Amniotic epithelial cell (primary cell): ENCODE data around the gene GPR161.
"Not testable (repeated sequence)": the region's sequence is repeated elsewhere in the genome, so short reads cannot be mapped to it uniquely, and the experiment has no call there.

Experiments used
- DNase-seq: peaks from one replicate; pipeline ENCODE4 v3.0.0-alpha.2; 2010; ENCODE audit warnings: low read depth

Gene GPR161

DNA sequence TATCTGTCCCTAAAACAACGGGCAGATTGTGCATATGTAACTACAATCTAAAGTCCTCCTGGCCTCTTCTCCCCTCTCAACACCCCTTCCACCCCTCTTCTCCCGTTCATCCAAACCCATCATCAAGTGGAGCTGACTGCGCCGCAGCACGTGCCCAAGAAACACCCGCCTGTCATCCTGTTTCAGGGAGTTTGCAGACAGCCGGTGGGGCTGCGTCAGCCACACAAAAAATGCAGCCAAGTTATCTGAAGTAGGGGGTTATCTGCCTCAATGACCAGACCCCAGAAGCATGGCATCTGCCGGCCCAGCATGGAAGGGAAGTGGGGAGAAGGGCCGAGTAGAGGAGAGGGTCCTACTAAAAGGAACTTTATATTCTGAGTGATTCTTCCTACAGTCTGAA, 49.0 kb downstream of the GPR161 start:
- no peak for DNase-seq

DNA sequence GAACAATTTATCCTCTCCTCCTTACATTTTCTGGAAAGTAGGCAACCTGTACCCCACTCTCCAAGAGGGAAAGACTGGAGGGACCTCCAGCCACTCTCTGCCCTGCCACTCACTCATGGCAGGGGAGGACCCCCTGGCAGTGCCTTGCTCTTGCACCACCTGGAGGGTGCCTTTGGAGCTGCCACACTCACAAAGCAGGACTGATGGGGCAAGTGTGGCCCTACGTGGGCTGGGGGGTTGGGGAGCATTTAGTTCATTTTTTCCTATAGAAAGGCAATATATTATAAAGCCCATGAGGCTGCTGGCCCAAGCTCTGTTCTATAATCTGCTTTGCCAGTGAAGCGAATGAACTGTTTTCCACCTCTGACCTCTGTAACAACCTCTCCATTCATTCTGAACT, 50.3 kb downstream of the GPR161 start:
- no peak for DNase-seq

DNA sequence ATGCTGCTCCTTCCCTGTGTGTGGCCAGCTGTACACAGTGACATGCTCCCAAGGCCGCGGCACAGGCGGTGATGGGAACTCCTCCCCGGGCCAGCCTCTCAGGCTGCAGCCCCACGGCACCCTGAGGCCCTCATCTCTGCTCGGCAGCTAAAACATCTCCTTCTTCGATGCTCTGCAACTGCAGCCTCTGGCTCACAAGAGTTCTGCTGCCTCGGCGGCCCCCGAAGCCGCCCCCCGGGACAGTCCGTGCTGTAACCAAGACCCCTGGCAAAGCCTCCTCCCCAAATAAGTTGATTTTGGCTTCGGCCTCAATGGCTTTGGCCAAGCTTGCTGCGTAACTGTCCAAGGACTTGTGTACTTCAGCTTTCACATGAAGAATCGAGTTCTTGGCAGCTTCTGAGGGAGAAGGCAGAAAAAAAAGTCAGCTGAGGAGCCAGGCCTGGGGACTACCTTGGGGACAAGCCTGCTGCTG, 51.3 kb downstream of the GPR161 start:
- DNase-seq = no peak

DNA sequence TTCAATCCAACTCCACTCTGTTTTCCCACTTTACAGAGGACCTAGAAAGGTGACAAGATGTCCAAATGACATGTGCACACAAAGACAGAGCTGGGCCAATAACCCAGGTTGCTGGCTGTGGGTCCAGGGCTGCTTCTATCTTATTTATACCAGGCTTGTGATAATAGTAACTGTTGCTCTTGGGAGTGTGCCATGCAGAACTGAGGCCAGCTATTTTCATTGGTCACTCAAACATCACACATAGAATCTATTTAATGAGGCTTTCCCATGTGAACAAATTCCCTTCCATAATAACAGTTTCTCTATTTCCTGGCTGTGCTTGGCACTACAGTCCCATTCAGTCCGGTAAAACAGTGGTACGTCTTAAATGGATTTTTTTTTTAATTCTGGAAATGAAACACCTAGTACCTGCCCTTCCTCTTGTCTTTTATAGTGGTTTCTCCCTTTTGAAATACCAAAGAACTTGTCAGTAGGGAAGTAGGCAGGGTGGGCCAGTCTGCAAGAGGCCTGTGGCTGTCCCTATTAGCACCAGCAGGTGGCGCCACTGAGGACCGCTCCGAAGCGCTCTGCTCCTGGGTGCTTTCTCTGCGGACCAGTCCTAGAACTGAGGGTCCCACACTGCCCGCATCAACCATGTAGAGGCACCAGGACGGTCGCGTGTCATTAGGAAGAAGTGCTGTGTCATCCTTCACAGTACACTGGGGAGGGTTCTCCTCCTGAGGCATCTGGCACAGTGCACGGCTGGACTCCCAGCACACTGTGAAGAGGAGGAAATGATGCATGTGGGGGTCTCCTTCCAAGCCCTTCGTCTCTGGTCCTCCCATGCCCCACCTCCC, 52.1 kb downstream of the GPR161 start:
- DNase-seq = peak; percentile 16

DNA sequence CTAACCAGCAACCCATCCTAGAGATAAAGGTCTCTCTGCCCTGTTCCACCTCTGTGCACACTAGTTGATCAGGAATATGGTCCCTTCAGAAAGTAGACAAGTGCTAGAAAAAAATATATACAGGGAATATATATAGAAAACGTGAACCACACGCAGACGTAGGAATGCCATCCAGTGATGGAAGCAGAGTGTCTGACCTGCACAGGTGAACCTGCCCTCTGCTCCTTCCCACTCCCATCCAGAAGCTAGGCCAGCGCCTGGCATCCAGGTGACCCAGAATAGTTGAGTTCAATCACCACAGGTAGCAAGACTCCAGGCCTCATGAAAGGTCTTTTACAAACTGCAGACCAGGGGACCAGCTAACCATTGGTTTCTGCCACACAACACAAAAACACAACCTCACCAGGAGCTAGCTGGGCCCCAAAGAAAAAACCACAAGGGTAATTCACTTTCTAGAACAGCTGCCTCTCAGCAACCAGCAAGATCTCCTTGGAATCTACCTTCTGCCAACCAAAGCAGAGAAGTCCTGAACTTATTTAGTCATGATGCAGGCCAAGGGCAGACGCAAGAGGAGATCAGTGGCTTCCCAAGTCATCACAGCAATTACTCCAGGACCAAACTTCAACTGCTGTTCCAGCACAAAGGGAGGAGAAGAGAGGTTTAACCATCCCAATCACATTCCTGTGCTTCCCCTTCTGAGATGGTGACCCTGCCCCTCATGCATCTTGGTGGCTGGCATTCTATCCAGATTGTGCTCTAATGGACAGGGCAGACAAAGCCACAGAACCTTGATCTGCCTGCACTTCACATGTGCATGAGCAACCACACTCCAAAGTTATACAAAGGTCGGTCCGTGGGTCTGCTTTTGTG, 53.0 kb downstream of the GPR161 start:
- DNase-seq = no peak

DNA sequence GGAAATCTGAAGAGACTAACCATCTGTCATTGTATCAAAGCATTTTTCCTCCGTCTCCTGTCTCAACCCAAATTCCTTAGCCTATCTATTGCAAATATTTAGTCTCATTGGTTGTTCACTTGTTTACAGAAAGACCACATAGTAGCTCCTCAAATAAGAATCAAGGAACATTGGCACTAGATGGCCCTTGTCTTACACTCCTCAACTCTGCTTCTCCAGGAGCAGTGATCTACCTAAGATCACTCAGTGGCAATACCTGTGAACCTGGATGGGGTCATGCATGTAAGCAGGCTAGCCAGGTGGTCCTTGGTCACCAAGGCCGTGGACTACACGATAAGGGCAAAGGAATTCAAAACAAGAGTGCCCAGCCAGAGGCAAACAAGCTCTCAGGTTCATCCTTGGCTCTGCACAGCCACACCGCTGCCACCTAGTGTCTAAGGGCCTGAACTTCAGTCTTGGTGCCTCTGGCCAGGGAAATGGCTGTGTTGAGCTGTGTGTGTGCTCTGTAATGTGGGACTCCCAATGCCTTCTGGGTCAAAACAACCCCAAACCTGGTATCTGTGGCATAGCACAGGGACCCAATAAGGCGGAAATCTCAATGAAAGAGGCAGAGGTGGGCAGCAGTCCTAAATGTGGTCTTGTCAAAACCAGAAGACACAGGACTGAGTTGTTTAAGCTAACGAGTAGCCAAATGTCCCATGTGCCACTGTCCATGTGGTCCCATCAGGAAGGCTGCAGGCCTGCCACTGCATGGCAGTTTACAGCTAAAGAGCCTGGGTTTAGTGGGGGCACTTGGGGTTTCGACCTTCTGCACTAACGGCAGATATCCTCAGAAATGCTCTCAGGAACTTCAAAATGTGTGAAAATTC, 54.5 kb downstream of the GPR161 start:
- peak; percentile 71 for DNase-seq

DNA sequence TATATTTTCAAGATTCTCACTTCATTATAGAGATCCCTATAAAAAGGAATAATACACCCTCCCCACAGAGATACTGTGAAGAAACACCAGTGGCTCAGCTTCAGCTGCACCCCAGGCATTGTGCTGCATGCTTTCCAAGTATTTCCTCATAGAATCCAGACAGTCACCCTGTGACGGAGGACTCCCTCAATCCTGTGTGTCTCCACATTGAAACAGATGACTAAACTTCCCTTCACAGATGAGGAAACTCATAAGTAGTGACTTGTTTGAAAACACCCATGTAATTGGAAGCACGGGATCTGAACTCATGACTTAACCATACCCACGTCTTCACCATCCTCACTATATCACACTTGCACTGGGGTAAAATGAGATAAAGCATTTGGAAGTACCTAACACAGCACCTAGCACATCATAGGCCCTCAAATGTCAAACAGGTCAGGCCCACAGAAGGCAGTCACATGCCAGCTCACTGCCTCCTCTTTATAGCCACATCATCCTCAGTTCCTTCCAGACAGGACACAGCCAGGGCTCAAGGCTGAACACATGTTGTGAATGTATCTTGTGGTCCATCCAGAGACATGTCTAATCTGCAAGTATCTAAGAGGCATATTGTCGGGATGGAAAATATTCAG, 55.2 kb downstream of the GPR161 start:
- DNase-seq = peak; percentile 90

DNA sequence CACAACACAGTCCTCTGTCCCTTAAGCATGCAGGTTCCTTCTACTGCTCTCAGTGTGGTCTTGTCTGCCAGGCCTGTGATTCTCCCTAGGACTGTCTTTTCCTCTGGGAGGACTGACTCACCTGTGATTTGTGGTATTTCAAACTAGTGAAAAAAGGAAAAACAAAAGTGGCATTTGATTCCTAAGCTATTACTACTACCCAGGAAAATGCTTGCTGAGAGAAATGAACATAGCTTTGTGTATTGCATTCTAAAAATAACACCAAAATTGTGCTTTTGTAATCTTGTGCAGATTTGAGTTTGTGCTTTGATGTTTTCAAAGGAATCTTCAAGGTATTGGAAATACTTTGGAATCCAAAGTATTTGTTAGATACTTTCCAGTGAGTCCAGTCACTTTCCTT, 57.0 kb downstream of the GPR161 start:
- DNase-seq = peak; percentile 56

DNA sequence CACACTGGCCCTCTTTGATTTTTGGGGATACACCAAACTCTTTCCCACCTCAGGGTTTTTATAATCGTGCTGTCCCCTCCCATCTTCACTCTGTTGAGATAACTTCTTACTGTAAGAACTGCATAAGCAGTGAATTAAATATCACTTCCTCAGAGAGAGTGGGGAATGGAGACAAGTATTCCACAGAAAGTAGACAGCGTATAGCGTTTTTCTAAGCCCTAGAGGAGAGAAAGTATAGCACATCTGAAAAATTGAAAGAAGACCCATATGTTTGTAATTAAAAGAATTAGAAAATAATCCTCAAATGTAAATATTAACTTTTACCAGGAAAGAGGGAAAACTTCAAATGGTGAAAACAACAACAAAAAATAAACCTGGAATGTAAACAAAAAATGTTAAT, 67.3 kb downstream of the GPR161 start:
- no peak for DNase-seq

DNA sequence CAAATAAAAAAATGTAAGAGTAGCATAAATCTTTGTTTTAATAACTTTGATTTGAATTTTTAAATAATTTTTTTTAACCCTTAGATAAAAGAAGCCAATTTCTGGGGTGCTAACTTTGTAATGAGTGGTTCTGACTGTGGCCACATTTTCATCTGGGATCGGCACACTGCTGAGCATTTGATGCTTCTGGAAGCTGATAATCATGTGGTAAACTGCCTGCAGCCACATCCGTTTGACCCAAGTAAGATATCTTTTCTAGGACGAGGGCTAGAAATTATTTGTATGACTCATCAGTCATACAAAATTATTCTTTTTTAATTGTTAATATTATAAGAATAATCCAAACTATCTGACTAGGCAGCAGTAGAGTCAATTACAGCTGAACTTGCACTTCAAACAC, 71.2 kb downstream of the GPR161 start:
- peak; percentile 51 for DNase-seq

DNA sequence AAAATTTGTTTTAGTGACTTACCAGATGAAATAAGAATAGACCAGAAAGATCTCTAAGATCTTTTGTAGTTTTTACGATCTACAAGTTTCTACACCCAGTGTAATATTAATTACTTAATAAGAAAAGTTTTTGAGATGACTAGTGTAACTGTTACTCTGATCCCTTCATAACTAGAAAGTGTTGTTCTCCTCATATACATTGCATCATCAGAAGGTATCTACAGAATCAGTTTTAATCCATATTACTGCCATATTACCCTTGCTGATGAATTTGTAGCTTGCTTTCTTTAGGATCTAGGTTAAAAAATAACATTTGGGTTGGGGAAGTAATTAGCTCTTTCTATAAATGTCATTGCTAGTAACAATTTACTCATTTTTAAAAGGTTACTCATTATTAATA, 72.5 kb downstream of the GPR161 start:
- no peak for DNase-seq

DNA sequence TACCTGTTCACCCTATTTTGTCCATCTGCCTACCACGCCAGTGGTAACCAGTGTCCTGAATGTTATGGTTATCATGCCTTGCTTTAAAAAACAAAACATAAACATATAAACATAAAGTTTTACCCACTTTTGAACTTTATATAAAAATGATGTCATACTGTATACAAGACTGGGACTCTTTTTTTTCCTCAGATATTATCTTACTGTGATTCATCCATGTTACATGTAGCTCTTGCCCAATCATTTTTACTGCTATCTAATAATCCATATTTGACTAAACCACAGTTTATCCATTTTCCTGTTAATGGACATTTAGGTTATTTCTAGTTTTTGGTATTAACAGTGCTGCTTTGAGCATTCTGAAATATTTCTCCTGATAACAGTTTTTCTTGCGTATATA, 78.8 kb downstream of the GPR161 start:
- peak; percentile 48 for DNase-seq

DNA sequence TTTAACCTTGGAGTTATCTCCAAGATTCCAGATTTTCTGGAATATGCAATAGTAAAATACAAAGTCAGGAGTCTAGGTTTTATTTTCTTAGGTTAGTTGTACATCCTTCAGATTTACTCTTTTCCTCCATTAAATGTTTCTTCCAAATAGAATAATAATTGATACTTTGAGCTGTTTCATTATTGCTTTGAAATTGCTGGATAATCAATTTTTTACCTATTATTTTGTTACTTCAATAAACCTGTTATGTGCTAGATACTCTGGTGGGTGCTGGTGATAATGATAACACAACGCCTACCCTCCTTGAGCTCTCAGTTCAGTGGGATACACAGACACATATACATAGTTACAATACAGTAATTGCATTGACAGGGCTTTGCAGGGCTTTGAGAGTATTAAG, 79.4 kb downstream of the GPR161 start:
- DNase-seq = no peak

DNA sequence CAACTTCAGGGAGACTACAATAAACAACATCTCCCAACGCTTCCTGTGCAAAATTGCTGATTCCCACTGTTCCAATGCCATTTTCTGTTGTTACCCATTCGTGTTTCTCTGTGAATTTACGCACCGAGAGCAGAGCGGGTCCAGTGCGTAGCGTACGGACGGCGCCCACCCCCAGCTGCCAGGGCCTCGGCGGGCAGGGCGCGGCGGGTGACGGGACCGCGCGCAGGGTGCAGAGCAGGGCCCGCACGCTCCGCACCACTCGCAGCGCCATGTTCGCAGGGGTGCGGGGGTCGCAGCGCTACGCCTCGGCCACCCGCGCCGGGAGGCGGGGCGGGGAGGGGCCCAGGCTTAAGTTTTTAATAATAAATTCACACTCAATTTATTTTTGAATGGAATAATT, 80.6 kb downstream of the GPR161 start:
- not testable (repeated sequence) for DNase-seq

DNA sequence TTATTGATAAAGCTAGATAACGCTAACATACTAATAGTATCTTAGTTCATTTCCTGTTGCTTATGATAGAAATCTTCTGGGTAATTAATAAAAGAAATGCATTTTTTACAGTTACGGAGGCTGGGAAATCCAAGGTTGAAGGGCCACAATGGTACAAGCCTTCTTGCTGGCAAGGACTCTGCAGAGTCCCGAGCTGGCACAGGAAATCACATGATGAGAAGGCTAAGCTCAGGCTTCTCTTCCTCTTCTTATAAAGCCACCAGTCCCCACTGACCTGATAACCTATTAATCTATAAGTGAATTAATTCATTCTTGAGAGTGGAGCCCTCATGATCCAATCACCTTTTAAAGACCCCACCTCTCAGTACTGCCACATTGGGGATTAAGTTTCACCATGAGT, 82.6 kb downstream of the GPR161 start:
- no peak for DNase-seq

DNA sequence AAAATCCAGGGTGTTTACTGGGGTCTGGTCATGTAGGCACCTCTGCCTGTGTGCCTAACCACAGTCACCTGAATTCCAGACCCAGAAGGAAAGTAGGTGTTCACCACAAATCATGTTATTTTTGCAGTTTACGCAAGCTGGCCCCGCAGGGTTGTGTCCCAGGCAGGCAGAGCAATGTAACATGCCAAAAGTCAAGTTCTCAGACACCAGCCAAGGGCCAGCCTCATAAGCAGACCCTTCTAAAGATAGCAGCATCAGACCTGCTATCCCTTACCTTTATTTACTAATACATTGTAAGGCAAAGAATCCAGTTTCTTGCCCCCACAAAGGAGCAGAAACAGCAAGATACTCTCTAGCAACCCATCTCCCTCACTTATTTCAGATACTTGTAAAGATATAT, 83.0 kb downstream of the GPR161 start:
- no peak for DNase-seq

DNA sequence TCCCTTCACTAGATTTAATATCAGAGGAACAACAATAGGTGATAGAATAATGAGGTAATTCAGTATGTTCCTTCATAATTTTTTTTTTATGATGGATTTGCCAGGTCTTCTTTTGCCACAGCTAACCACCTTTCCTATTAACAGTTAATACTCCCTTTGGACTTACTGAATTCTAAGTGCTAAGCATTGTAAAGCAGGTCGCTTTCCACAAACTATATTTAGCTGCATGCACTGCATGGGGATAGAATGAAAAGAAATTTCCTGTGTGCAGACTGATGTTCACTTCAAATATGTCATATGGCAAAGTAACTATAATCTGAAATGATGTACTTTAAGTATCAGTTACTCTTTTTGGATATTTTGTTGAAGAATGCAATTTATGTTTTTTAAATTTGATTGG, 85.8 kb downstream of the GPR161 start:
- no peak for DNase-seq

DNA sequence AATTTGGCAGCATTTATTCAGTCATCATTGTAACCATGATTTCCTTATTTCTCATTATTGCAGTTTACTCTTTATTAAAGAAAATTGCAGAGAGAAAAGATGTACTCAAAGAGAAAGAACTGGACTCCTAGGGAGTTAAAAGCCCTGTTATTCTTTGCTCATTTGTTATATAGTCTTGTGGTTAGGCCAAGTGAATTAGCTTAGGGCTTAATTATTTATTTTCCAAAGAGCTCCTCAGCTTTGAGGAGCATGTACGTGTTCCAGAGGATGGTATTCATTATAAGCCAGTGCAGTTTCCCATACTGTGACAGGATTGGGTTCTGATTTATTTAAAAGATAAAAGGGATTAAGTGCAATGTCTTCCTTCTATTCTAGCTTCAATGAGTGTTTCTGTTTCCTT, 86.4 kb downstream of the GPR161 start:
- DNase-seq = peak; percentile 71

DNA sequence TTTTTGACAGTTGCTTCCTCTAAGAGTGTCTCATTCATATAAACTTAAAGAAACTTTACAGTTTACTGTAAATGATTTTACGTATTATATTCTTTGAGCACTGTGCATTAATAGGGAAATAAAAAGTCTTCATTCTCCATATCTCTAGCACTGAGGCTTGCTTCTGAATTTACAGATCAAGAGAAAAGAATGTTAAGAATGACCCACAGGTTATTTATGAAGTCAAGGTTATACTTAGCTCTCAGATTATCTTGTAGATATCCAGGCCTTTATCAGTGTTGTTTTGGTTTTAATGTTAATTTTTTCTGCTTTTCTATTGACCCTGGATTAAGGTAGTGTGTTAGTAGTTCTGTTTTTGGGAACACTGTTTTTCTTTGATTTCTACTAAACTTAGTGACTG, 91.4 kb downstream of the GPR161 start:
- peak; percentile 19 for DNase-seq

DNA sequence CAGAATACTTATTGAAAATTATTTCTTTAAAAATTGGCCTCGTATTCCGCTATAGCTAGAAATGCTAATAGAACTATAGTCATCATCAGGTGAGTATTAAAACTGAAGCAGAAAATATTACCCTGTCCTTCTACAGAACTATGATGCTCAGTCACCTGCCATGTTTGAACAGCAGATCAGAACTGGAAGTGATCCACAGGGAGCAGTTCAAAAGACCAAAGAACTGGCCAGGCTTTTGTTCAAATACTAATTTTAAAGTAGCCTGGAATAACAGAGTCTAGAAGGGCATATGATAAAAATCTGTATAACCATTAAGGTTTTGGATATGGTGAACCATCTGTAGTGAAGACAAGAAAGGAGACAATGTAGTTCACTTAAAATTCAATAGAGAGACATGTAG, 94.4 kb downstream of the GPR161 start:
- no peak for DNase-seq

DNA sequence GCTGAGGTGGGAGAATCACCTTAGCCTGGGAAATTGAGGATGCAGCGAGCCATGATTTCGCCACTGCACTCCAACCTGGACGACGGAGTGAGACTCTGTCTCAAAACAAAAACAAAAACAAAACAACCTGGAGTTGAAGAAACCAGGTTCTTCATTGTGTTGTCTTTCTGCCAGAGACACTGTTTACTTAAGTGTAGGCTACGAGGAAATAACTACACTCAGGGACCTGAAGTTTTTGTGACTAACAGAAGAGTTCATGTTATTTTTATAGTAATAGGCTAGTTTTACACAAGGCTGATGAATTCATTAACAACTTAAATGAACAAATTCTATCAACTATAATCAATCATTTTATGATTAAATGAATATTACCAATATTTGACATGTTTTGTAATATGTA, 101.4 kb downstream of the GPR161 start:
- no peak for DNase-seq

DNA sequence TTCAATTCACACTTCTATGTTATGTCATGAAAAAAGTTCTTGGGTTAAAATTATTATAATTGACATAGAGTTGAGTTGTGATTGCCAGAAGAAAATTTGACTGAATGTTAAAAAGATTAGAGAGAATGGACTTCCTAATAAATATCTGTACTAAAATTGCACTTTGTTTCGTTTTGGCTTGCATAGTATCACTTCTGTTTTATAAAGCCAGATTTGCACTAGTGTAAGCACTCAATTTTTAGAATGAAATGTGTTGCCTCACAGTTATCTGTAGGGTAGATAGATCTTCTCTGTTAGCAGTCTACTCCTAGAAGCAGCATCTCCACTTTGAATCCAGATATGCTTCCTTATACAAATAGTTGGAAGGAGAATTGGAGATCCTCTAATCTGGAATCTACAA, 104.7 kb downstream of the GPR161 start:
- no peak for DNase-seq
